Measurements from ENCODE around the gene GNB1L.

GNB1L gene

DNA sequence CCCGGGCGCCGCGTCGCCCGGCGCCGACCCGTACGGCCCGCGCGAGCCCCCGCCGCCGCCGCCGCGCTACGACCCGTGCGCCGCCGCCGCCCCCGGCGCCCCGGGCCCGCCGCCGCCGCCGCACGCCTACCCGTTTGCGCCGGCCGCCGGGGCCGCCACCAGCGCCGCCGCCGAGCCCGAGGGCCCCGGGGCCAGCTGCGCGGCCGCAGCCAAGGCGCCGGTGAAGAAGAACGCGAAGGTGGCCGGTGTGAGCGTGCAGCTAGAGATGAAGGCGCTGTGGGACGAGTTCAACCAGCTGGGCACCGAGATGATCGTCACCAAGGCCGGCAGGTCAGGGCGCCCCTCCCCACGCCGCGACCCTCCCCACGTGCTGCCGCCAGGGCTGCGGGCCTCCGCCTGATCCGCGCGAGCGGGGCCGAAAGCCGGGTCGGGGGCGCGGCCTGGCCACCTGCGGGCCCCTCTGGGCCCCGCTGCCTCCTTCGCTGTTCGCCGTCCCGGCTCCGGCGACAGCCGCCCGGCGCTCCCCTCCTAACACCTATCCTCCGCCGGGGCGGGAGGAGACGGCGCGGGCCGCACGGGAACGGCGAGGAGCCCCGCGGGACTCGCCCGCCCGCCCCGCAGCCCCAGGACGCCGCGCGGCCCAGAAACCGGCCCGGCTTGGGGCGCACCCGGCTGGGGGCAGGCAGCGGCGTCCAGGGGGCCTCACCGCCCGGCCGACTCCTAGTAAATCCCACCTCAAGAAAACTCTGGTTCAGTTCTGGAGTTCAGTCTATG lies 93.5 kb downstream of the GNB1L start:
- no peak for DNase-seq (ENCODE audit: low spot score)

DNA sequence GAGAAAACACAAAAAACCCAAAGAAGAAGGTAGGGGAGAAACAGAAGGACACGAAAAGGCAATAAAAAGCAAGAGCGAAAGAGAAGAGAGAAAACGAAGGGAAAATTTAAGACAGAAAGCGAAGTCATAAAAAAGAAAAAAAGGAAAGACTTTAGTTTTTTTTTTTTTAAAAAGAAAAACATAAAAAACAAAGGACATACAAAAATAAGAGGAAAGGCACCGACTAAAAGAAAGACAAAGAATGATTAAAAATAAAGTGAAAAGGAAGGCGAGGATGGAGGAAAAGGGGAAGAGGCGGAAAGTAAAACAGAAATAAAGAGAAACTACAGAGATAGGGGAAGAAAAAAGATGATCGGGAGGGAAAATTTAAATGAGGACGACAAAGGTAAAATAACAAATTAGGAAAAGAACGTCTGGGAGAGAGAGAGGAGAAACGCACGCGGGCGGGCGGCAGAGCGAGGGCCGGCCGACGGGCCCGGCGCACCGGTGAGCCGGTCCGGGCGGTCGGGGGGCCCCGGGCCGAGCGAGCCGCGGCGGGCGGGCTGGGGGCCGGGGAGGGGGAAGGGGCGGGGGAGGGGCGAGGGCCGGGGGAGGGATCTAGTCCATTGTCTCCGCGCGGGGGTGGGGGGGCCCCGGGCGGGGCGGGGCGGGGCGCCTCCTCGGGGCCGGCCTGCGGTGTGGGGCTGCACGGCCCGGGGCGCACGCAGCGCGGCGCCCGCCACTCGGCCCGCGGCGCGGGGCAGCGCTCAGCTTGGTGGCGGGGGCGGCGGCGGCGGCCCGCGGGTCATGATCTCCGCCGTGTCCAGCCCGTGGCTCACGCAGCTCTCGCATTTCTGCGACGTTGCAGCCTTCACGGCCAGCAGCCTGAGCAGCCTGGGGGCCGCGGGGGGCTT lies 94.4 kb downstream of the GNB1L start, which contains the start of gene TBX1:
Gene TBX1 (plus strand): TSS at position 721 of the 893 bp plus-strand sequence. CDS start 66 bp downstream, at position 787.
- DNase-seq (ENCODE audit: low spot score): no peak

- DNase-seq (ENCODE audit: low spot score): no peak
These were observed 95.1 kb downstream of the GNB1L start for GRCh38 chr22:19759427-19760057.

- DNase-seq (ENCODE audit: low spot score): no peak
These were observed 95.7 kb downstream of the GNB1L start for GRCh38 chr22:19758896-19759426.

DNA sequence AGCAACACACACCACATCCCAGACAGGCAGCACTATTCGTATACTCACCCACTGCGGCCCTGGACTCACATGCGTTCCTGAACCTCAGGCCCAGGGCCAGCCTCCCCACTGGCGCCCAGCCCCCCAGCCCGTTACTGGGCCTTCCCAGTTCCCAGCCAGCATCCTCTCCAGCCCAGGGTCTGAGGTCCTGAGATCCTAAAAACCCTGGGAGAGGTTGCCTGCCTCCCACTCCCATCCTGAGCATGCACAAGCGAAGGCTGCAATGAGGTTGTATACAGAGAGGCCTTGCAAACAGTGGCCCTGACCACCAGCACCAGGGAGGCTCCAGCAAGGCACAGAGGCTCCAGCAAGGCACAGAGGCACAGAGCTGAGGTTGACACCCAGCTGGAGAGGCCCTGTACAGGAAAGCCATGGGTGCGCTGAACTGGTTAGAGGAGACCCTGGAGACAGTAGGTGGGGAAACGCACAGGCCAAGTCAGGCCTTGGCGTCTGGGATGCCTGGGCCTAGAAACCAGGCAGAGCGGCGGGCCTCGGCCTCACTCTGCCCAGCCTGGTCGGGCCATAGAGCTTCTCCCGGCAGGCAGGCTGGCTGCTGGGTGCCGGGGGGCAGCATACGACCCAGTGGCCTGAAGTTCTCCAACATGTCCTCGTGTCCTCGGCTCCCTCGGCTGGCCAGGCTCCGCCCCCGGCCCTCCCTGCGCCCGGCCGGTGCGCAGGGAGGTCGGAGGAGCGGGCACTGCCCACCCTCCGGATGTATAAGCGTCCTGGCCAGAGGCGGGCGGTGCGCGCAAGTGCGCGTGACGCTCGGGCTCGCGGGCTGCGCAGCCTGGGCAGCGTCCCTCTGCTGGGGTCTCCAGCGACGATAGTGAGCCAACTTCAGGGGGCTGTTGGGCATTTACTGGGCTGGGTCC lies 96.4 kb downstream of the GNB1L start:
- DNase-seq (ENCODE audit: low spot score): no peak

DNA sequence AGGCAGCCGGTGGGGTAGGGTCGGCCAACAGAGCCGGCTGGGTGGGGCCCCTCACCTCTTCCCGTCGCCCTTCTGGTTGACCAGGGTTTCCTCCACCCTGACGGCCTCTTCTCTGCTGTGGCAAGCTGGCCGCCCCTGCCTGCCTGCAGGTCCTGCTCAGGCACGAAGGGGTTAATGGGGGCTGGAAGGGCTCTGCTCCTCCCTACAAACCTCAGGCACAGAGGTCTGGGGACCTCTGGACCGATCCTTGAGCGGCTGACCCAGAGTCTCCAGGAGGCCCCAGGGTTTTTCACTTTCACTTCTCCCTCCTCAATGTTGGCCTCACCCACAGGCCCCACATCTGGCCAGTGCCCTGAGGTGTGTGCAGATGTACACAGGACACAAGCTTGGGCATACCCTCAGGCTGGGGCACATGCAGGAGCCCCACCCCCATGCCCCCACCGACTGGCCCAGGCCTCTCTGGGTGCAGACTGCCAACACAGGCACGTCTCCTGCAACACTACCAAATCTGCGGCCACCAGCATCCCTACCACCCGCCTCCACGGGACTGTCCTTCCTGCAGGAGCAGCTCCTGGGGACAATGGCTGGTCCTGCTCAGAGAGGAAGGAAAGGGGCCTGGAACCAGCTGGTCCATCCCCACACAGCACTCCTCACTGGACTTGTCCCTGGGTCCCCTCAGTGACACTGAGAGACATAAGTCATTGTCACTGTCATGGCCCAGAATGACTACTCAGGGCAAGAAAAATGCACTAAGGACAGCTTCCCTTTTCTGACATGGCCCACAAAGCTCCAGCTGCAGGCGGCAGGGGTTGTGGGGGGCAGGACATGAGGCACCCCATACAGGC lies 97.3 kb downstream of the GNB1L start:
- DNase-seq (ENCODE audit: low spot score): no peak

DNA sequence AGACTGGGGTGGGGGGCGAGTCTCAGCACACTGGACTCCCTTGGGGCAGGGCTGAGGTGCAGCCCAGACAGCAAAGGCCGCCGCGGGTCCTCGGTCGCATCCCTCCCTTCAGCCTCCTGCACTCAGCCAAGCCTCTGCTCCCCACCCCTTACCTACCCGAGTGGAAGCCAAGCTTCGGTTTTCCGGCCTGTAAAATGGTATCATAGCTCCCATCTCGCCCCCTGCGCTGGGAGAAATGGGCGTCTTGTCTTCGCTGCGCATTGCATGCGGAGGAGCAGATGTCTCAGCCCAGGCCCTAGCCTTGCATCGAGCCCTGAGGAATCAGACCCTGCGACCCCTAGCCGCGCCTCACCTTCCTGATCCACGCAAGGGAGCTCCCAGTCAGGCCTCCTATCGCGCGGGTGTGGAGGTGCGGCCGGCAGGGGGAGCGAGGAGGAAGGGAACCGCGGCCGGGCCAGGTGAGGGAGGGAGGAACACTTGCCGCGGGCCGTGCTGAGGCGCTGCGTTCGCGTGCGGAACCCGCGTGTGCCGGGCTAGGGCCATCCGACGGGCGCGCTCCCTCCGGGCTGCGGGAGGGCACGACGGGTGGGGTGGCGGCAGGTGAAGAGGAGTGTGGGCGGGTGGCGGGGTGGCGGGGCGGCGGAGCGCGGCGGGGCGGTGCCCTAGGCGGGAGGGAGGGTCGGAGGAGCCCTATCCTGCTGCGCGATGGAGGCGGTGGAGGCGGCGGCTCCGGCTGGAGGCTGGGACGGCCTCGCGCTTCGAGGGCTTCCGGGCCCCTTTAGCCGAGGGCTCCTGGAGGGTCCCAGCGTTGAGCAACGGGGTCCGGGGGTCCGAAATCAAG lies 98.2 kb downstream of the GNB1L start:
- DNase-seq (ENCODE audit: low spot score): no peak

DNA sequence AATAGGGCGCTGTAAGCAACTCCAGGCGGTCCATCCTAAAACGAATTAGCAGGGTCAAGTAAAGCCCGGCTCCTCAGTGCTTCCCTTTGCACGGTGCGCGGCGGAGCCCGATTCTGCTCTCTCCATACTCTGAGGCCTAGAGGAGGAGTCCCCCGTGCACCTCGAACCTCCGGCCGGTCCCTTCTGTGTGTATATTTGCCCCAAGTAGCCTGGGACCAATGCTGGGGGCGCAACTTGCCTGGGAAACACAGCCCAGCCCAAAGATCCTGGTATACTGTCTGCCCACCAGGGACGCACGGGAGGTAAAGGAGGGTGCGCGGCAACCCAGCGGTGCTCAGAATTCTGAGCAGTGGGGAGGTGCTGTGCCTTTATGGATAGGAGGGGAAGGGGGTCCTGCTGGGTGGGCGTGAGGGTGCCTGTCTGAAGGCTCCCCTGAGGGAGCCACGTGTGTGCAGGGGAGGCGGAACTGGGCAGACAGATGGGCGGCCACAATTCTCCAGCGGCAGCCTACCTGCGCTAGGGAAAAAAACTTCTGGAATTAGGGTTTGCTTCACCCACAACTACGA lies 98.9 kb downstream of the GNB1L start:
- no peak for DNase-seq (ENCODE audit: low spot score)

- DNase-seq (ENCODE audit: low spot score): no peak
These were observed 99.4 kb downstream of the GNB1L start for GRCh38 chr22:19755145-19755710.

DNA sequence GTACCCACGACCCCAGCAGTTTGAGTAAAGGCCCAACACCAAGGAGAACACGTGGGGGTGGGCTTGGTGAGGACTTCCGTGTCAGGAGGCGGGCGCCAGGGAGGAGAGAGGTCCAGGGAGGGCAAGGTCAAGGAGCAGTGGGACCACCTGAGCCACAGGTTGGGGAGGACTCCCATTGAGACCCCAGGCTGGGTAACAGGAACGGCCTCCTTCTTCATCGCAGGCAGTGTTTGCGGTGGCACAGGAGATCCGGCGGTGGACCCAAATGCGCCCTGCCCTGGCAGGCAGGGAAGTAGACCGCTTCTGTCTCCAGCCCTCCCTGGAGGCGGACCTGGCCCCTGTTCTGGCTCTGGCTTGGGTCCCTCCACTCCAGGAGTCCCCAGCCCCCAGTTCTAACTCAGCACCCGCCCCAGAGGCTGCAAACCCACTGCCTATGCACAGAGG lies 100.0 kb downstream of the GNB1L start:
- no peak for DNase-seq (ENCODE audit: low spot score)

GRCh38 chr22:19753996-19754700 lies 100.5 kb downstream of the GNB1L start:
- DNase-seq (ENCODE audit: low spot score): no peak

DNA sequence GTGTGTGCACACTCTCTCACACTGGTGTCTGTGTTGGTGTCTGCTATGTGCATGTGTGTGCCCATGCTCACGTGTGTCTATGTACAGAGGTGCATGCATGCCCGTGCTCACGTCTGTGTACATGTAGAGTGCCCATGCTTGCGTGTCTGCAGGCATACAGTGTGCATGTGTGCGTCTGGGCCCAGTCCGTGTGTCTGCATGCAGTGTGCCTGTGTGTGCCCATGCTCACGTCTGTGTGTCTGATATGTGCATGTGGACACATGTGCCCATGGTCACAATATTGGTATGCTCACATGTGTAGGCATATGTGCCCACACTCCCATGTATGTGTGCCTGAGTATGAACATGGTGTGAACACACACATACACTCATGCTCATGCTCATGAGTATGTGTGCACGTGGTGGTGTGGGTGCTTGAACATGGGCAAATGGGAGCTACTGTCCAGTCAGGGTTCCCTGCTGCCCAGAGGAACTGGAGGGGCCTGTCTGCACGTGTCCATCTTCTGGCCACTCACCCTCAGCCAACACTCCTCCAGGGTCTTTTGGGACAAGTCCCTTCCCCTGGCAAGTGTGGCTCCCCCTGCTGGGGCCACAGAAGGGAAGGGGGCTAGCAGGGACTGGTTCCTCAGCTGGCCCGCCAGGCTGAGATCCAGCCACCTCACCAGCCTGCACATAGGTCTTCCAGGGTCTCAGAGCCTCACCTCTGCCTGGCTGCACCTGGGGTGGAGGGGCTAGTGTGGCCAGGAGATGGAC lies 101.4 kb downstream of the GNB1L start:
- DNase-seq (ENCODE audit: low spot score): no peak

DNA sequence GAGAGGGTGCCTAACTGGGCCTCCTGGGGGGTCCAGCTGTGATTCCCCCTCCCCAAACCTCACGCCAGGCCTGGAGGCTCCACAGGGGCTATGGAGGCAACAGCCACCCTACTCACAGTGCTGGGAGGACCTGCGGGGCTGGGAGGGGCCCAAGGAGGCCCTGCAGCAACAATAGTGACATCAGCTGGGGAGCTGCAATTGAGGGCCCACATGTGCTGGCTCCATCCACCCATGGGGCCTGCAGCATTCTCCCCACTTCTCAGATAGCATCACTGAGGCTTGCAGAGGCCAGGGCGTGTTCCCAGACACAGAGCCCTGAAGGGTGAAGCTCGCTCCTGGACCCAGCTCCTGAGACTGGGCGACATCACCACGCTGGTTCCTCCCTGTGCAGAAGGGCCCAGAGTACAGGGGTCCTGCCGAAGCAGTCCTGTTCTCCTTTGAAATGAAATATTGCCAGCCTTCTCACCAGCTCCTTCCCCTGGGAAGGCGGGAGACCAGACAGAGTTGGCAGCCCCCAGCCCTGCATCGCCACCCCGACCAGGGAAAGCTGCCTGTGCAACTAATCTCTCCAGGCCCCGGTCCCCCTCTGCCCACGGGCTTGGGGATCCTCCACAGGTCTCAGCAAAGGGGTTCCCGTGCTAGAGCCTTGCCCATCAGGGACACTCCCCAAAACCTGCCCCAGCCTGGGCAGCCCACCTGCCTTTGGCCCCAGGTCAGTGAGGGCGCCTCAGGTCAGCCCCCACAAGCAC lies 103.0 kb downstream of the GNB1L start:
- DNase-seq (ENCODE audit: low spot score): no peak

- no peak for DNase-seq (ENCODE audit: low spot score)
These were observed 103.9 kb downstream of the GNB1L start for GRCh38 chr22:19750507-19751490.

DNA sequence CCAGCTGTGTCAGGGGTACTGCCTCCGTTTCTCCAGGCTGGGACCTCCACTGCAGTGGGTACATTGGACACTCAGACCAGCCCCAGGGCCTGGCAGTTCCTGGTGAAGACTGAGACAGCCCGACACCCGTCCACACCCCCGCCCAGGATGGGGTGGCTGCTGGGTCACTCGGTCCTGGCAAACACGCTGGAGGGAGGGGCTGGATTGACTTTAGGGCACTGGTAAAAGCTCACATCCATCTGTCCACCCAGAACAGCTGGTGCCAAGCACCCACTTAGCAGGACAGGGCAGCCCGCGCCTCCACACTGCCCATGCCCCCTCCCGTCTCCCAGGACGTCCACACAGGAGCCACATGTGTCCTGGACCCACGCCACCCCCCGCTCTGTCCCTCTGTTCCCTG lies 104.8 kb downstream of the GNB1L start:
- no peak for DNase-seq (ENCODE audit: low spot score)

All from ecto neural progenitor cell (in vitro differentiated cells).